HEK293T (cell line): Measurements from ENCODE around the gene EXOC3L4.

Experiments used
- ARNT ChIP-seq: fragments of 450-650 bp; IDR thresholded peaks from 2 replicates; pipeline ENCODE4 v1.6.1; 2017; ENCODE audit warnings: mild to moderate bottlenecking
- BHLHE40 ChIP-seq: fragments of 450-650 bp; IDR thresholded peaks from 2 replicates; pipeline ENCODE4 v1.6.1; 2016; ENCODE audit warnings: mild to moderate bottlenecking, moderate library complexity, borderline replicate concordance
- ELF4 ChIP-seq: fragments of 450-650 bp; IDR thresholded peaks from 2 replicates; pipeline ENCODE4 v1.6.1; 2017; ENCODE audit warnings: antibody characterized with exemption
- FOXM1 ChIP-seq: fragments of 450-650 bp; IDR thresholded peaks from 2 replicates; pipeline ENCODE4 v1.6.1; 2017; ENCODE audit warnings: mild to moderate bottlenecking, borderline replicate concordance
- HDGF ChIP-seq: fragments of 450-650 bp; IDR thresholded peaks from 2 replicates; pipeline ENCODE4 v1.6.1; 2017; ENCODE audit warnings: antibody characterized with exemption, borderline replicate concordance
- L3MBTL2 ChIP-seq: fragments of 450-650 bp; conservative IDR thresholded peaks from 2 replicates; pipeline ENCODE4 v1.6.1; 2016; ENCODE audit warnings: mild to moderate bottlenecking
- NFRKB ChIP-seq: fragments of 450-650 bp; IDR thresholded peaks from 2 replicates; pipeline ENCODE4 v1.6.1; 2016; ENCODE audit warnings: mild to moderate bottlenecking, moderate library complexity
- SP1 ChIP-seq: fragments of 450-650 bp; IDR thresholded peaks from 2 replicates; pipeline ENCODE4 v1.6.1; 2017
- SUZ12 ChIP-seq: fragments of 450-650 bp; IDR thresholded peaks from 2 replicates; pipeline ENCODE4 v1.6.1; 2016; ENCODE audit warnings: mild to moderate bottlenecking
- ZNF384 ChIP-seq: fragments of 450-650 bp; IDR thresholded peaks from 2 replicates; pipeline ENCODE4 v1.6.1; 2016
- TF ChIP-seq, protein P1 (sequence below): fragments of 450-650 bp; IDR thresholded peaks from 2 replicates; pipeline ENCODE4 v1.6.1; 2016

DNA sequence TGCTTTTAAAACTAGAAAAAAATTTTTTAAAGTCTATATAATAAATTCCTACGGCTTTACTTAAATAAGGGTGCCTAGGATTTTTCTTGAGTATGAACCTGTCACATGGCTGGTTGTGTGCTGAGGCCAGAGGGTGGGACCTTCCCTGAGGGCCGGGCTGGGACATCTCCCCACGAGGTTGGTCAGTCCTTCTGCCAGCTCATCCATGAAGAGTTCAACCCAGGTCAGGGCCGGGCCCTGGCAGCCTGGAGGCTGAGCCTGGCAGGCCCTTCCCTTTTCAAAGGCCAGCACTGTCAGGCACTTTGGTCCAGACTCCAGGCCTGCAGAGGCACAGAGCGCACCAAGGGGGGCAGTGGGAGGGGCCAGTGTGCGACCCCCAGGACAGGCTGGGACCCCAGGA, 60.5 kb downstream of the EXOC3L4 start:
- TF ChIP-seq NFRKB (no peak), SP1 (no peak), ZNF384 (no peak), L3MBTL2 (no peak), ELF4 (no peak), SUZ12 (no peak), ARNT (no peak), HDGF (no peak), FOXM1 (no peak), BHLHE40 (no peak)
- TF ChIP-seq, protein P1, sequence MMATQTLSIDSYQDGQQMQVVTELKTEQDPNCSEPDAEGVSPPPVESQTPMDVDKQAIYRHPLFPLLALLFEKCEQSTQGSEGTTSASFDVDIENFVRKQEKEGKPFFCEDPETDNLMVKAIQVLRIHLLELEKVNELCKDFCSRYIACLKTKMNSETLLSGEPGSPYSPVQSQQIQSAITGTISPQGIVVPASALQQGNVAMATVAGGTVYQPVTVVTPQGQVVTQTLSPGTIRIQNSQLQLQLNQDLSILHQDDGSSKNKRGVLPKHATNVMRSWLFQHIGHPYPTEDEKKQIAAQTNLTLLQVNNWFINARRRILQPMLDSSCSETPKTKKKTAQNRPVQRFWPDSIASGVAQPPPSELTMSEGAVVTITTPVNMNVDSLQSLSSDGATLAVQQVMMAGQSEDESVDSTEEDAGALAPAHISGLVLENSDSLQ = no peak
